Esophagus muscularis mucosa (tissue), 4 donors: ENCODE measurements around the gene CCNL2. TPM values are rescaled to one million over a fixed set of nuclear protein-coding genes. Genes with fewer than 3 reads are reported as not detected.

Experiments used
- DNase-seq: peaks from one replicate; pipeline ENCODE4 v3.0.0-alpha.2; 2017; ENCODE audit errors: extremely low spot score
- H3K27ac ChIP-seq, 4 donors: fragments of 200-600 bp; sonication (generic); replicated peaks in 1 of 4; 1 replicate in 3 of 4; 2 replicates in 1 of 4; pipeline ENCODE4 v1.5.1; 2016 to 2019; ENCODE audit warnings: mild to moderate bottlenecking in 1 of 4
- H3K27me3 ChIP-seq, 4 donors: fragments of 200-600 bp; sonication (generic); one replicate each; pipeline versions ENCODE4 v1.5.1 to v1.6.0; 2016 to 2019
- H3K36me3 ChIP-seq, 4 donors: fragments of 200-600 bp; sonication (generic); one replicate each; pipeline ENCODE4 v1.5.1; 2016 to 2019
- H3K4me1 ChIP-seq, 4 donors: fragments of 200-600 bp; sonication (generic); one replicate each; pipeline ENCODE4 v1.5.1; 2016 to 2019
- H3K4me3 ChIP-seq, 4 donors: fragments of 200-600 bp; sonication (generic); 1 replicate in 2 of 4; 2 replicates in 2 of 4; pipeline ENCODE4 v1.5.1; 2016 to 2019; ENCODE audit warnings: mild to moderate bottlenecking in 4 of 4, moderate library complexity in 1 of 4
- H3K9me3 ChIP-seq, 4 donors: fragments of 200-600 bp; sonication (generic); 1 replicate in 3 of 4; 2 replicates in 1 of 4; pipeline ENCODE4 v1.5.1; 2016 to 2019
- CTCF ChIP-seq, 3 experiments: fragments of 200-600 bp in 2 of 3; fragments of 450-650 bp in 1 of 3; sonication (generic) in 2 of 3; IDR thresholded peaks; one replicate each; pipeline ENCODE4 v1.5.1; 2017 to 2019; ENCODE audit warnings: antibody characterized with exemption in 3 of 3, mild to moderate bottlenecking in 2 of 3, moderate library complexity in 1 of 3
- EP300 ChIP-seq: sonication (generic); formaldehyde crosslinking; IDR thresholded peaks from one replicate; pipeline ENCODE4 v1.6.1; 2017; ENCODE audit warnings: antibody characterized with exemption
- POLR2A ChIP-seq: fragments of 450-650 bp; IDR thresholded peaks from one replicate; pipeline ENCODE4 v1.6.1; 2017; ENCODE audit warnings: antibody characterized with exemption, moderate library complexity, mild to moderate bottlenecking, low read depth
- POLR2AphosphoS5 ChIP-seq, 2 donors: sonication (generic); formaldehyde crosslinking; IDR thresholded peaks; one replicate each; pipeline ENCODE4 v1.6.1; 2017; ENCODE audit warnings: antibody characterized with exemption in 2 of 2
- WGBS: methylation state at CpG from one replicate; pipeline ENCODE4 v1.1.5; 2018; 5-methylcytosine and 5-hydroxymethylcytosine counted together
- intact Hi-C: fragments of 100-400 bp; cut with DNase I; formaldehyde crosslinking; loops from one replicate; pipeline ENCODE4 v1.15.1; 2023
- total RNA-seq, 4 donors: library from RNA; depleted of rRNA; stranded (reverse); fragments of >200 nt; gene quantifications; one replicate each; pipeline versions ENCODE4 v1.1.0 to v1.2.1, GENCODE V29; 2016

Gene CCNL2
- total RNA-seq, 4 donors from 2014 or later = 73.4 to 136 (median 108) TPM

DNA sequence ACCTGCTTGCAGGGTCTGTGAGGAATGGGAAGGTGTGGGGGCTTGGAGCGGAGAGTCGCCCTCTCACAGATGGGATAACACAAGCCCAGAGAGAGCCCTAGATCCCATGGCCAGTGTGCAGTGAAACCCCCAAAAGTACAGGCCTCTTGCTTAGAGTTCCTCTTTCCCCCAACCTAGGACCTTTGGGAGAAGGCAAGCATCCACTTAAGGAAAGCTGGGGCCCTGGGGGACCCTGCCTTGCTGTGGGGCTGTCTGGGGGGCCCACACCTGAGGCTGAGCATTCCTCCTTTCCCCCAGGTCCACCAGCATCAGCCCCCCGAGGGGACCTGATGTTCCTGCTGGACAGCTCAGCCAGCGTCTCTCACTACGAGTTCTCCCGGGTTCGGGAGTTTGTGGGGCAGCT lies 37.5 kb upstream of the CCNL2 start:
- H3K27ac ChIP-seq = peak overlapping the region; percentile 96 to 98 (median 97)
- intact Hi-C loops = no loop called here
- H3K27me3 ChIP-seq = no peaks in the 10 kb centered on the region
- H3K9me3 ChIP-seq = no peaks in the 10 kb centered on the region
- DNase-seq = no peak
- peaks cover 0 to 24% (median 12%) of the 10 kb centered on the region in 4 donors for H3K36me3 ChIP-seq
- peaks cover 67 to 100% (median 90%) of the 10 kb centered on the region in 4 donors for H3K4me1 ChIP-seq
- TF ChIP-seq CTCF (IDR thresholded peaks at IDR 0.05) = no peak
- no peak for TF ChIP-seq POLR2AphosphoS5 (IDR thresholded peaks at IDR 0.05)
- no peak for TF ChIP-seq POLR2A
- TF ChIP-seq EP300 = no peak
- WGBS = 39% methylated on average over 5 of the region's 7 CpGs
- H3K4me3 ChIP-seq = peak overlapping the region; percentile 67 to 81 (median 74)

DNA sequence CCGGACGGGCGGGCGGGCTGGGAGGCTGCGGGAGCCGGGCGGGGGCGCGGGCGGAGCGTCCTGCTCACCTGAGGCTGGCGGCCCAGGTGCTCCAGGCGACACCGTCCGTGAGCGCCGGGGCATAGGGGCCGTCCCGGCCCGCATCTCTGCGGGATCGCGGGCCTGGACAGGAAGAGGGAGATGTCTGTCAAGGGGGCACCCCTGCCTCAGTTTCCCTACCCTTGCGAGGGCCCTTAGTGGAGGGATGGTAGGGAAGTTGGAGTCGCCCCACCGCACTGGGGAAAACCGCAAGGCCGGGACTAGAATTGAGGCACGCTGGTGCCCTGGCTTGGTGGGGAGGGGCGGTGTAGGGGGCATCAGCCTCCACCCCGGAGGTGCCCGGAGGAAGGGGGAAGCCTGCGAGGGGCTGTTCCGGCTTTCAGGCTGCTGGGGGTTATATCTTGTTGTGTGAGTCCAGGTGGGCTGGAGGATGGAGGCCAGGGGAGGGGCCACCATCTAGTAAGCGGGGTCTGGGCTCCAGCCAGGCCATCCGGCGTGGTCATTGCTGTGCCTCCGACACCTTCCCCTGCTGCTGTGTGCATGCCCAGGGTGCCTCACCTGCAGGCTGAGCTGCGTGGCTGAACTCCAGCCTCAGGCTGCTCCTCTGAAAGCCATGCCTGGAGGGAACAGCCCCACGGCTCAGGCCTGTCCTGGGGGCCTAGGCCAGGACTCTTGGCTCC lies 36.9 kb upstream of the CCNL2 start:
- Histone ChIP-seq H3K9me3 (no peaks in the 10 kb centered on the region), H3K27me3 (no peaks in the 10 kb centered on the region), H3K4me1 (peaks cover 67 to 100% (median 90%) of the 10 kb centered on the region in 4 donors), H3K4me3 (peak overlapping the region; percentile 67 to 81 (median 74)), H3K36me3 (peaks cover 0 to 24% (median 12%) of the 10 kb centered on the region in 4 donors), H3K27ac (peak overlapping the region; percentile 96 to 98 (median 97))
- DNase-seq = no peak
- WGBS = 15% methylated on average over 15 of the region's 40 CpGs
- intact Hi-C loops = no loop called here
- TF ChIP-seq POLR2AphosphoS5 (IDR thresholded peaks at IDR 0.05) (no peak), EP300 (no peak), CTCF (IDR thresholded peaks at IDR 0.05) (no peak), POLR2A (no peak)

DNA sequence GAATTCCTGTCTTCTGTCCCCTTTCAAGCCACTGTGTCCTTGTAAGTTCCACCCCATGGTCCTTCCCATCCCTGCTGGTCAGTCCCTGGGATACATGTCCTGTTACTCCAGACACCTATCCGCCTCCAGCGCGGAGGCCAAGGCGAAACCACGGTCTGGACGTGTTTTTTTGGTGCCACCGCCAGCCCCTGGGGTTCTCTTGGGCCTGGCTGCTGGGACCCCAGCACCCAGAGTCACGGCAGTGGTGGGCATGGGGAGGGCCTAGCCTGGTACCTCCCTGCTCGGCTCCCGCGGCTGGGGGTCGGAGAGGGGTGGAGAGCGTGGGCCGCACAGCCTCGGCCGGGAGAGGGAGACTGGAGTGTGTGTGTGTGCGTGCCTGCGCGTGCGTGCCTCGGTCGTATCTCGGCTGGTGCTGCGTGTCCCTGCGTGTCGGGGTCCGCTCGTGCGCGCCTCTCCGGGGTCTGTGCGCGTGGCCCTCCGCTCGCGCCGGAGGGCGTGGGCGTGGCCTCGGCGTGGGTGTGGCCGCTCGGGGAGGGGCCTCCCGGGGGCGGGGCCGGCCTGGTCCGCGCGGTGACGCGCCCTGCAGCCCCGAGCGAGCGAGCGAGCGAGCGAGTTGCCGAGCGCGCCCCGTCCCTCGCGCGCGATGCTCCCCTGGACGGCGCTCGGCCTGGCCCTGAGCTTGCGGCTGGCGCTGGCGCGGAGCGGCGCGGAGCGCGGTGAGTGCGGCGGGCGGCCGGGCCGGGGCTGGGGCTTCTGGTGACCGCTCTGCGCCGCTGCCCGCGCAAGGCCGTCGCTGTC lies 36.2 kb upstream of the CCNL2 start, which contains the start of gene VWA1:
TSS of gene VWA1 (plus strand) at position 585 of the 798 bp plus-strand sequence. CDS start at position 644, 59 bp downstream.
- no peak for TF ChIP-seq CTCF (IDR thresholded peaks at IDR 0.05)
- TF ChIP-seq POLR2AphosphoS5 (IDR thresholded peaks at IDR 0.05) = peak; percentile 80 to 90
- TF ChIP-seq POLR2A = peak; percentile 28
- no peak for TF ChIP-seq EP300
- H3K4me3 ChIP-seq = peak within 1 kb of the TSS; percentile 67 to 81 (median 74)
- H3K27ac ChIP-seq = peak within 1 kb of the TSS; percentile 96 to 98 (median 97)
- no peak for DNase-seq
- WGBS = 81% methylated on average over 5 of the region's 89 CpGs
- H3K4me1 ChIP-seq = peaks cover 67 to 100% (median 90%) of the 10 kb centered on the region in 4 donors
- peaks cover 0 to 23% (median 12%) of the 10 kb centered on the region in 4 donors for H3K36me3 ChIP-seq
- H3K27me3 ChIP-seq = no peaks in the 10 kb centered on the region
- H3K9me3 ChIP-seq = no peaks in the 10 kb centered on the region
- intact Hi-C loops = no loop called here

- no peaks in the 10 kb centered on the region for H3K27me3 ChIP-seq
- DNase-seq = no peak
- peak overlapping the region; percentile 96 to 98 (median 97) for H3K27ac ChIP-seq
- WGBS = 49% methylated on average over 4 of the region's 4 CpGs
- no peaks in the 10 kb centered on the region for H3K9me3 ChIP-seq
- intact Hi-C loops = no loop called here
- H3K4me1 ChIP-seq = peaks cover 70 to 100% (median 90%) of the 10 kb centered on the region in 4 donors
- TF ChIP-seq EP300 (no peak), CTCF (IDR thresholded peaks at IDR 0.05) (no peak), POLR2AphosphoS5 (IDR thresholded peaks at IDR 0.05) (no peak), POLR2A (no peak)
- H3K4me3 ChIP-seq = peak overlapping the region; percentile 67 to 81 (median 74)
- H3K36me3 ChIP-seq = peaks cover 0 to 17% (median 10%) of the 10 kb centered on the region in 4 donors
Measured at GRCh38 chr1:1434824-1435105, 35.6 kb upstream of the CCNL2 start.
